ENCODE data around the gene CSTF2T. TPM values are rescaled to one million over a fixed set of nuclear protein-coding genes. Genes with fewer than 3 reads are reported as not detected.
"Not testable (repeated sequence)": the region's sequence is repeated elsewhere in the genome, so short reads cannot be mapped to it uniquely, and the experiment has no call there.

Gene CSTF2T
- total RNA-seq, 1 experiment from 2014 or later: 30.6 TPM

DNA sequence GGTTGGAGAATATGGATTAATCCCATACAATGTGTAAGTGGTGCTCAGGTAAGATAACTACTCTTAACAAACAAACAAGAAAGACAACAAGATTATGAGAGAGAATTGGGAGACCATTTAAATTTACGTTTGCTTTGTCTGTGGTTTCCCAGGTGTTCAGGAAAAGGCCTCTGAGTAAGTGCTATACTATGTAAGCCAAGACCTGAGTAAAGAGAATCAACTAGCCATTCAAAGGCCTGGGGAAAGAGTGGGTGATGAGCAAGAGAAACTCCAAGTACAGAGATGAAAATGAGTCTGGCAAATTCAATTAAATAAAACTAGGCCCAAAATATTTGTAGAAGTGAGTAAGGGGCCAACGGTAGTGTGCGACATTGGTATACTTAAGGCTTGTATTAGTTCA lies 9.9 kb downstream of the CSTF2T start:
- H3K9me3 Mint-ChIP-seq (ENCODE audit: low read depth, unreplicated experiment): peaks cover 5% of the 10 kb centered on the region
- H3K36me3 Mint-ChIP-seq (ENCODE audit: insufficient read depth, unreplicated experiment): no peaks in the 10 kb centered on the region
- BruUV-seq (replicated peaks): no TSS peak
- TF ChIP-seq, protein P1, sequence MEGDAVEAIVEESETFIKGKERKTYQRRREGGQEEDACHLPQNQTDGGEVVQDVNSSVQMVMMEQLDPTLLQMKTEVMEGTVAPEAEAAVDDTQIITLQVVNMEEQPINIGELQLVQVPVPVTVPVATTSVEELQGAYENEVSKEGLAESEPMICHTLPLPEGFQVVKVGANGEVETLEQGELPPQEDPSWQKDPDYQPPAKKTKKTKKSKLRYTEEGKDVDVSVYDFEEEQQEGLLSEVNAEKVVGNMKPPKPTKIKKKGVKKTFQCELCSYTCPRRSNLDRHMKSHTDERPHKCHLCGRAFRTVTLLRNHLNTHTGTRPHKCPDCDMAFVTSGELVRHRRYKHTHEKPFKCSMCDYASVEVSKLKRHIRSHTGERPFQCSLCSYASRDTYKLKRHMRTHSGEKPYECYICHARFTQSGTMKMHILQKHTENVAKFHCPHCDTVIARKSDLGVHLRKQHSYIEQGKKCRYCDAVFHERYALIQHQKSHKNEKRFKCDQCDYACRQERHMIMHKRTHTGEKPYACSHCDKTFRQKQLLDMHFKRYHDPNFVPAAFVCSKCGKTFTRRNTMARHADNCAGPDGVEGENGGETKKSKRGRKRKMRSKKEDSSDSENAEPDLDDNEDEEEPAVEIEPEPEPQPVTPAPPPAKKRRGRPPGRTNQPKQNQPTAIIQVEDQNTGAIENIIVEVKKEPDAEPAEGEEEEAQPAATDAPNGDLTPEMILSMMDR (IDR thresholded peaks at IDR 0.05; ENCODE audit: unreplicated experiment): no peak
- H3K4me1 Mint-ChIP-seq (ENCODE audit: low read depth, unreplicated experiment): peaks cover 11% of the 10 kb centered on the region
- intact Hi-C loops (cut with micrococcal nuclease; ENCODE audit: unreplicated experiment): no loop called here
- no peaks in the 10 kb centered on the region for H3K27me3 Mint-ChIP-seq (ENCODE audit: unreplicated experiment)
- H3K27ac Mint-ChIP-seq (ENCODE audit: unreplicated experiment): no peak overlapping the region
- DNase-seq: no peak
- H3K4me3 Mint-ChIP-seq (ENCODE audit: low read depth, unreplicated experiment): no peak overlapping the region
- CTCF ChIA-PET: no interaction called here

DNA sequence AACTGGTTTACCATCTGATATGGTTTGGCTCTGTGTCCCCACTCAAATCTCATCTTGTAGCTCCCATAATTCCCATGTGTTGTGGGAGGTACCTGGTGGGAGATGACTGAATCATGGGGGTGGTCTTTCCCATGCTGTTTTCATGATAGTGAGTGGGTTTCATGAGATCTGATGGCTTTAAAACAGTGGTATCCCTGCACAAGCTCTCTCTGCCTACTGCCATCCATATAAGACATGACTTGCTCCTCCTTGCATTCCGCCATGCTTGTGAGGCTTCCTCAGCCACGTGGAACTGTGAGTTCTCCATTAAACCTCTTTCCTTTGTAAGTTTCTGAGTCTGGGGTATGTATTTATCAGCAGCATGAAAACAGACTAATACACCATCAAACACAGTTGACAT lies 10.6 kb downstream of the CSTF2T start:
- BruUV-seq (replicated peaks); H3K4me3 Mint-ChIP-seq (ENCODE audit: low read depth, unreplicated experiment); H3K27me3 Mint-ChIP-seq (ENCODE audit: unreplicated experiment); CTCF ChIA-PET; H3K36me3 Mint-ChIP-seq (ENCODE audit: insufficient read depth, unreplicated experiment); intact Hi-C loops (cut with micrococcal nuclease; ENCODE audit: unreplicated experiment); H3K27ac Mint-ChIP-seq (ENCODE audit: unreplicated experiment); DNase-seq; H3K9me3 Mint-ChIP-seq (ENCODE audit: low read depth, unreplicated experiment): not testable (repeated sequence)
- H3K4me1 Mint-ChIP-seq (ENCODE audit: low read depth, unreplicated experiment): peaks cover 11% of the 10 kb centered on the region

DNA sequence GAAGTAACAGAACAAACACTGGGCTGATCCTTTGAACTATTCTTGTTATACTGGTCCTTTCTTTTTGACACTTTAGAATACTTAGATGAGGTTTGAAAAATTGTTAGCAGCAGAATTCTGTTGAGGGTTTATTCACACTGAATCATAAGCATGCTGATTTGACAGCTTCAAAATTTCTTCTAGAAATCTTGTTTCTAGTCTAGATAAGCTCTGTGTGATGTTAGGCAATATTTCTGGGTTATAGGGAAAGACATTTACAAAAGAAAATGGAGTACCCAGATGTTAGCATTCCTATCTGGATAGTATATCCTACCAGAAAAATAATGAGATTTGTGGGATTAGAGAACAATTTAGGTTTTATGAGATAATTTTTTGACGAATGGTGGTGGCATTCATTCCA lies 12.1 kb downstream of the CSTF2T start:
- peaks cover 5% of the 10 kb centered on the region for H3K9me3 Mint-ChIP-seq (ENCODE audit: low read depth, unreplicated experiment)
- TF ChIP-seq, protein P1 (IDR thresholded peaks at IDR 0.05; ENCODE audit: unreplicated experiment): no peak
- no peaks in the 10 kb centered on the region for H3K36me3 Mint-ChIP-seq (ENCODE audit: insufficient read depth, unreplicated experiment)
- H3K27me3 Mint-ChIP-seq (ENCODE audit: unreplicated experiment): no peaks in the 10 kb centered on the region
- no peak for DNase-seq
- BruUV-seq (replicated peaks): no TSS peak
- H3K4me1 Mint-ChIP-seq (ENCODE audit: low read depth, unreplicated experiment): peaks cover 22% of the 10 kb centered on the region
- no peak overlapping the region for H3K4me3 Mint-ChIP-seq (ENCODE audit: low read depth, unreplicated experiment)
- CTCF ChIA-PET: no interaction called here
- H3K27ac Mint-ChIP-seq (ENCODE audit: unreplicated experiment): no peak overlapping the region
- intact Hi-C loops (cut with micrococcal nuclease; ENCODE audit: unreplicated experiment): no loop called here

DNA sequence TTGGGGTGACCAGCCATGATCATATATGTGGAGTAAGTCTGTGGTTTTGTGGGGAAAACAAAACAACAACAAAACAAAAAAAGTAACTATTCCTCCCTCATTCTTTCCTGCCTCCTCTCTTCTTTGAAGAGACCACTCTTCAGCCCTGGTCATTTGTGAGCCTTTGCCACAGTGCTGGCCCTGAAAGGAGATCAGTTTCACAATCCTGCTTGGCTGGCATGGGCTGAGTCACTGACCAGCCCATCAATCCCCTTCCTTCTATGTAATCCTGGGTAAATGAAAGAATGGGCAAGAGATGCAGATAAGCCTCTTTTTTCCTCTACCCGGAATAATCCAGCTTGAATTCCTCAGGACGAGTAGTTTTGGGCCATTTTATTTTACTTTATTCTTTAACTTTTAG lies 13.6 kb downstream of the CSTF2T start:
- peak; percentile 47 for DNase-seq
- TF ChIP-seq, protein P1 (IDR thresholded peaks at IDR 0.05; ENCODE audit: unreplicated experiment): no peak
- peaks cover 27% of the 10 kb centered on the region for H3K4me1 Mint-ChIP-seq (ENCODE audit: low read depth, unreplicated experiment)

DNA sequence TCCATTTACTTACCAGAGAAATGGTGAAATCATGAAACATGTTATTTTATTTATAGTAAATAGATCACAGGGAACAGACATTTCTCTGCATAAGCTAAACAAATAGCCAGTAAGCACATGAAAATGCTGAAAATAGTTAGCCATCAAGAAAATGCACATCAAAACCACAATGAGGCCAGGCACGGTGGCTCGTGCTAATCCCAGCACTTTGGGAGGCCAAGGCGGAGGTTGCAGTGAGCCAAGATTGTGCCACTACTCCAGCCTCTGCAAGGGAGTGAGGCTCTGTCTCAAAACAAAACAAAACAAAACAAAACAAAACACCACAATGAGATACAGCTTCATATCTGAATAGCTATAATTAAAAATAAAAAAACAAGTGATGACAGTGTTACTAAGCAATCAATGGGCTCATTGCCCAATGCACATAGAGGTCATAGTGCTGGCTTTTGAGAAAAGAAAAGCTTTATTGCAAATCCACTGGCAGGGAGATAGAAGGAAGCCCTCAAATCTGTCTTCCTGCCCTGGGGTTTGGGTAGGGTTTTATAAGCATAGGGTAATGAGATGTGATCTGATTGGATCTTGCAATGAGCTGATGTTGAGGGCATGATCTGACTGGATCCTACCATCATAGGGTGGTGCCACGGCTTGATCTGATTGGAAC lies 16.2 kb downstream of the CSTF2T start:
- Mint-ChIP-seq H3K27me3 (ENCODE audit: unreplicated experiment) (no peaks in the 10 kb centered on the region), H3K9me3 (ENCODE audit: low read depth, unreplicated experiment) (no peaks in the 10 kb centered on the region), H3K27ac (ENCODE audit: unreplicated experiment) (no peak overlapping the region), H3K4me3 (ENCODE audit: low read depth, unreplicated experiment) (no peak overlapping the region), H3K4me1 (ENCODE audit: low read depth, unreplicated experiment) (peaks cover 15% of the 10 kb centered on the region), H3K36me3 (ENCODE audit: insufficient read depth, unreplicated experiment) (no peaks in the 10 kb centered on the region)
- intact Hi-C loops (cut with micrococcal nuclease; ENCODE audit: unreplicated experiment): no loop called here
- BruUV-seq (replicated peaks): no TSS peak
- TF ChIP-seq, protein P1 (IDR thresholded peaks at IDR 0.05; ENCODE audit: unreplicated experiment): no peak
- CTCF ChIA-PET: no interaction called here
- DNase-seq: no peak

More for the DNA sequence above, 13.6 kb downstream of the CSTF2T start:
- Mint-ChIP-seq H3K36me3 (ENCODE audit: insufficient read depth, unreplicated experiment) (no peaks in the 10 kb centered on the region), H3K9me3 (ENCODE audit: low read depth, unreplicated experiment) (peaks cover 5% of the 10 kb centered on the region), H3K27ac (ENCODE audit: unreplicated experiment) (no peak overlapping the region), H3K4me3 (ENCODE audit: low read depth, unreplicated experiment) (no peak overlapping the region), H3K27me3 (ENCODE audit: unreplicated experiment) (no peaks in the 10 kb centered on the region)
- no TSS peak for BruUV-seq (replicated peaks)
- intact Hi-C loops (cut with micrococcal nuclease; ENCODE audit: unreplicated experiment): no loop called here
- CTCF ChIA-PET: no interaction called here
